Right hindlimb (tissue), 1 donor: ENCODE results near the gene HBZ.
"Not testable (repeated sequence)": the region's sequence is repeated elsewhere in the genome, so short reads cannot be mapped to it uniquely, and the experiment has no call there.

Experiments
- DNase-seq: peaks from one replicate; pipeline ENCODE4 v3.0.0-alpha.2; 2018

Gene HBZ

GRCh38 chr16:165539-166374 is 13.3 kb downstream of the HBZ start, which contains the start of gene HBM:
TSS of gene HBM (plus strand) at chr16:165978. CDS start at chr16:165998, 20 bp downstream.
- no peak for DNase-seq

GRCh38 chr16:166375-167121 is 14.1 kb downstream of the HBZ start:
- DNase-seq, result no peak

- no peak for DNase-seq
These were observed 14.8 kb downstream of the HBZ start for GRCh38 chr16:167122-167690.

- DNase-seq, result no peak
These were observed 16.0 kb downstream of the HBZ start for GRCh38 chr16:168424-168823.

- DNase-seq, result no peak
These were observed 16.6 kb downstream of the HBZ start for GRCh38 chr16:169014-169413.

GRCh38 chr16:170088-170507 is 17.7 kb downstream of the HBZ start:
- peak; percentile 49 for DNase-seq

GRCh38 chr16:170788-171187 is 18.3 kb downstream of the HBZ start:
- DNase-seq, result no peak

GRCh38 chr16:172374-172941 is 20.0 kb downstream of the HBZ start, which contains the start of gene HBA2:
TSS of gene HBA2 (plus strand) at chr16:172876. CDS start at chr16:172913, 37 bp downstream.
- DNase-seq, result not testable (repeated sequence)

- DNase-seq, result not testable (repeated sequence)
These were observed 20.9 kb downstream of the HBZ start for GRCh38 chr16:173211-173854.

GRCh38 chr16:173928-174769 is 21.7 kb downstream of the HBZ start:
- DNase-seq, result not testable (repeated sequence)

GRCh38 chr16:175011-175949 is 22.8 kb downstream of the HBZ start:
- DNase-seq, result no peak

- DNase-seq, result not testable (repeated sequence)
These were observed 23.6 kb downstream of the HBZ start for GRCh38 chr16:176006-176405.

- not testable (repeated sequence) for DNase-seq
These were observed 24.3 kb downstream of the HBZ start, which contains the start of gene HBA1 for GRCh38 chr16:176477-177382. TSS of gene HBA1 (plus strand) at chr16:176680. CDS start at chr16:176717, 37 bp downstream.

- peak; percentile 77 for DNase-seq
These were observed 25.0 kb downstream of the HBZ start for GRCh38 chr16:177394-177822.

GRCh38 chr16:177981-178667 is 25.7 kb downstream of the HBZ start:
- no peak for DNase-seq

- no peak for DNase-seq
These were observed 26.2 kb downstream of the HBZ start for GRCh38 chr16:178668-179015.

- DNase-seq, result no peak
These were observed 27.0 kb downstream of the HBZ start for GRCh38 chr16:179211-180092.
